GM19467 (cell line): ENCODE results near the gene JCHAIN.
"Not testable (repeated sequence)": the region's sequence is repeated elsewhere in the genome, so short reads cannot be mapped to it uniquely, and the experiment has no call there.

ENCODE experiments used
- ATAC-seq: cut with Tn5 transposase; IDR thresholded peaks from one replicate; pipeline ENCODE4 v1.9.1; 2021; ENCODE audit warnings: mild to moderate bottlenecking, moderate library complexity; ENCODE audit not compliant: unreplicated experiment

Gene JCHAIN

DNA sequence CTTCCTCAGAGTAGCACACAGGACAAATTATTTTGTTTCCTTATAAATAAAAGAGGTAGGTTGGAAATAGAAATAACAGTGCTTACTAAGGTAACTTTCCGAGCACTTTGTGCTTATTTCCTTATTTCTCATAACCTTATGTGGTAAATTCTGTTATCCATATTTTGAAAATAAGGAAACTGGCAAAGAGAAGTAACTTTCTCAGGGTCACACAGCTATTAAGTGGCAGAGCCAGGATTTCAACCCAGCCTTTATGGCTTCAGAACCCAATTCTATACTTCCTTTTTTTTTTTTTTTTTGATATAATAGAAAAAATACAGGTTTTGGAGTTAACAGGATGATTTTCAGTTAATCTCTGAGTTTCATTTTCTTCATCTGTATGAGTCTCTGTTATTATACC lies 25.4 kb upstream of the JCHAIN start:
- ATAC-seq: no peak

DNA sequence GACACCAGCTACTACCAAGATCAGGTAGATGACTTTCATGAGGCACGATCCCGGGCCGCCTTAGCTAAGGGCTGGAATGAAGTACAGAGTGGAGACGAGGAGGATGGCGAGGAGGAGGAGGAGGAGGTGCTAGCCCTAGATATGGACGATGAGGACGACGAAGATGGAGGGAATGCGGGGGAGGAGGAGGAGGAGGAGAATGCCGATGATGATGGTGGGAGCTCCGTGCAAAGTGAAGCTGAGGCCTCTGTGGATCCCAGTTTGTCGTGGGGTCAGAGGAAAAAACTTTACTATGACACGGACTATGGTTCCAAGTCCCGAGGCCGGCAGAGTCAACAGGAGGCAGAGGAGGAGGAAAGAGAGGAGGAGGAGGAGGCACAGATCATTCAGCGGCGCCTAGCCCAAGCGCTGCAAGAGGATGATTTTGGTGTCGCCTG lies 22.5 kb upstream of the JCHAIN start:
- ATAC-seq: peak; percentile 0

DNA sequence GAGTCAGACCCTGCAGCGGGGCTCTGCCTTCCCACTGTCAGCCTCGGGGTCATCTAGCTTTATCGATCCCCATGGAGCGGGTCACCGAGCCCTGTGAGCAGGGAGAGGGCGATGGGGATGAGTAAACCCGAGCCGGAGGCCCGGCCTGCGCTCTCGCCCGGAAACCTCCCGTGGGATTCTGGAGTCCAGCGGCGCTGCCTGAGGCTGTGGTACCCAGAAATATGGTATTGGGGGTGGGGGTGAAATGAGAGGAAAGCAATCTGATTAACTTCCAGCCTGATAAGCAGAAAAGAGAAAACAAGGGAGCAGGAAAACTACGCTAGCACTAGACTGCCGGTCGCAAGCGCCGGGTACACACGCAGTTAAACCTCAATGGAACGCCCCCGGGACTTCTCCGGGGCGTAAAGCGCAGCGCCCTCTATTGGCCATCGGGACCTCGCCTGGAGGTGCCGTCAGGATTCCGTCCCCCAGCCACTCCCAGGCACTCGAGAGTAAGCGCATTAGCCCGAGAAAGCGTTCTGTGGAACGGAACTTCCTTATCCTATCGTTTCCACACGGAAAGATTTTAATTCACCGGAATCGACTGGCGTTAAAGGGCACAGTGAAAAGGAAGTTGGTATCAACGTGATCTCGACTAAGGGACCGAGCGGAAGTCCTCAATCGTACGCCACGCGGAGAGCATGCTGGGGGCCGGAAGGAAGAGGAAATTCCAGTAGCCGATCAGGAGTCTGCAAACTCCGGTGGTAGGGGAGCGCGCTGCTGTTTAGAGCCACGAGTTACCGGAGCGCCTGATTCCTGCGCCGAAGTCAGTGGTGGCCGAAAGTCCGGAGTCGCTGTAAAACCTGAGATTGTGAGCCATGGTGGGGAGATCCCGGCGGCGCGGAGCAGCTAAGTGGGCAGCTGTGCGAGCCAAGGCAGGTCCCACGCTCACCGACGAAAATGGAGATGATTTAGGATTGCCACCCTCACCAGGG lies 21.8 kb upstream of the JCHAIN start, which contains the start of gene UTP3:
Gene UTP3 (plus strand): TSS at position 712 of the 974 bp plus-strand sequence. CDS start 146 bp downstream, at position 858.
- peak; percentile 92 for ATAC-seq

DNA sequence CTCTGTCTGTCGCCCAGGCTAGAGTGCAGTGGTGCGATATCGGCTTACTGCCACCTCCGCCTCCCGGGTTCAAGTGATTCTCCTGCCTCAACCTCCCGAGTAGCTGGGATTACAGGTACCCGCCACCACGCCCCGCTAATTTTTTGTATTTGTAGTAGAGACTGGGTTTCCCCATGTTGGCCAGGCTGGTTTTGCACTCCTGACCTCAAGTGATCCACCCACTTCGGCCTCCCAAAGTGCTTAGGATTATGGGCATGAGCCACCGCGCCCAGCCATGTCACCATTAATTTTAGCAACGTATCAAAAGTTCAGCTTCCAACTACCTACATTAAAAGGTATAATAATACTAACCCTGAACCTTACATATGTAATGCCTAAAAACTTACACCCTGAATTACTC lies 21.1 kb upstream of the JCHAIN start:
- no peak for ATAC-seq

DNA sequence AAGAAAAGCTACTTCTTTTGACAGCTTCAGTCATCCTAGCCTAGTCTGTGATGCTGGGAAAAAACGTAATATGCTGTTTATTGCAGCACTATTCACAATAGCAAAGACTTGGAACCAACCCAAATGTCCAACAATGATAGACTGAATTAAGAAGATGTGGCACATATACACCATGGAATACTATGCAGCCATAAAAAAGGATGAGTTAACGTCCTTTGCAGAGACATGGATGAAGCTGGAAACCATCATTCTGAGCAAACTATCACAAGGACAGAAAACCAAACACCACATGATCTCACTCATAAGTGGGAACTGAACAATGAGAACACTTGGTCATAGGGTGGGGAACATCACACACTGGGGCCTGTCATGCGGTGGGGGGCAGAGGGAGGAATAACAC lies 15.8 kb upstream of the JCHAIN start:
- ATAC-seq: not testable (repeated sequence)

DNA sequence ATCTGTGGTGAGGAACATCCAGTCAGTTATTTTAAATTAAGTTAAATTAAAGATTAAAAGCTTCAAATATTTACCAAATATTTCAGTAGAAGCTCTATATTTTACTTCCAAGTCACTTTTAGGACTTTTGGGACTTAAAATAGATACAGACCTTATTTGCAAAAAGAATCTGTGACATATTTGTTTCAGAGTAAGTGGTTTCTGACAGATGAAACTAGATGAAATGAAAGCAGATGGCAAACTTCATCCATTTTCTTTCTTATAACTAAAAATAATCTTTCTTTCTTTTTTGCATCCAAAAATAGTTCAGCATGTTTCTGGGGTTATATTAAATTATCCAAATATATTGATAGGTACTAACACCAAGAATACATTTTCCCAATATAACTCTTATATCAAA lies 15.4 kb upstream of the JCHAIN start:
- peak; percentile 39 for ATAC-seq

DNA sequence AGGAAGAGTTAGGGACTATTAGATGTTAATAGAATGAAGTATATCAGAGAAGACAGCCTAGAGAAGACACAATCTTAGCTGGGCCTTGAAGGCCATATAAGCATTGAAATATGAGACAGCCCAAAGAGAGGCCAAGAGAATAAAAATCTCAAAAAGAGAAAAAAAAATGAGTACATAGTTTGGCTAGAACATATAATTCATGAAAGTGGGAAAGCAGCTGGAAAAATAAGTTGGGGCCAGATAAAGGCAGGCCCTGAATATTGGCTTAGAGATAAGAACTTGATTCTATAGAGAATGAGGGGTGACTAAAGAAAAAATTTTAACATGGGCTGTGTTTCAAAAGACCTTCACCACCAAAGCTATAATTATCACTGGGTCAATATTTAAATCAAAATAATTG lies 14.6 kb upstream of the JCHAIN start:
- ATAC-seq: no peak

DNA sequence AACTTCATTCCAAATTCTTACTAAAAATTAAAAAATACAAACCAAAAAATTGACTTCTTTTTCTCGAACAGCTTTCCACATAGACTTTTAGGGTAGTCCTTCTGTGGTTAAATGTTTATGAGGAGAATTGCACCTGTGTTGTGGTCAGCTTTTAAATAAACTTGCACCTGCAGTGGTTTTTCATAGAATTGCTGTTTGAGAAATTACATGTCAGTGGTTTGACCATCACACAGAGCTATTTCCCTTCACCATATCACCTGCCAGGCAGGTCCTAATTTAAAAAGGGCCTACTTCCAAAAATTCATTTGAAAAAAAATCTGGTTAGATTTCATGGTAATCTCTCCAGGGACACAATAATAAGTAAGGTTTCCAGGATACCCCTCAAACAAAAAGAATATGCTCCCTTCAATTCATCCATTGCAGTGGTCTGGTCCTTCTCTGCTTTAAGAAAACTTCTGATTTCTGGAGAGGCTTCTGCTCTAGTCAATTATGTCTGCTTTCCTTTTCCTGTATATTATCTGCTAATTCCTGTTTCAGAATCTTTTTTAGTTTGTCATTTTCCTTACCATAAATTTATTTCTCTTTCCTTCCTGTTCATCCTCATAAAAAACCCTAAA lies 12.2 kb upstream of the JCHAIN start:
- ATAC-seq: peak; percentile 78

DNA sequence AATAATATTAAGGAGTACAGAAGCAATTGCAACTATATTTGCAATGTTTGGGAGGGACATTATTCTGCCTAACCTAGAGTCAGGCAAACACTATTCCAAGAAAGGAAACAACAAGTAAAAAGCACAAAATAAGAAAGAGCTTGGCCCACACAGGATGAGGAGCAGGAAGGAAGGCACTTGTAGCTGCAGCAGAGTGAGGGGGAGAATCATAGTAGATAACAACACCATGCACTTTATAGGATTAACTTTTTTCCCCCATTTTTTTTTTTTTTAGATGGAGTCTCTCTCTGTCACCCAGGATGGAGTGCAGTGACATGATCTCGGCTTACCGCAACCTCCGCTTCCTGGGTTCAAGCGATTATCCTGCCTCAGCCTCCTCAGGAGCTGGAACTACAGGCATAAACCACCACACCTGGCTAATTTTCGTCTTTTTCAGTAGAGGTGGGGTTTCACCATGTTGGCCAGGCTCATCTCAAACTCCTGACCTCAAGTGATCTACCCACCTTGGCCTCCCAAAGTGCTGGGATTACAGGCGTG lies 10.3 kb upstream of the JCHAIN start:
- ATAC-seq: no peak

DNA sequence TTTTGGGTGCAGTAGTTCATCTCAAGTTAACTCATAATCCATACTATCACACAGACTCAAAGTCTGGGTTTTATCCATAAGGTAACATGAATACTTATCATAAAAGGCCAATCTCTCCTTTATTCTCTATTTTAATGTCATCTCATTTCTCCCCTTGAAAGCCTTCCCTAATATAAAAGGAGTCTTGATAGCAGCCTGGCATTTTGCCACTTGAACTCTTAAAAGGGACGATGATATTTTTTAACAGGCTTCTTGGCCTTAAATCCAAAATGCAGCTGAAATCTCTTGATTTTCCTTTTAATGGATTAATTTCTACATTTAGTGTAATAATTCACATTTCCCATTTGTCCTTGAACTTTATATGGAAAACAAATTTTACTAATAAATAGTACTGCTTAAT lies 8.4 kb upstream of the JCHAIN start:
- ATAC-seq: no peak

DNA sequence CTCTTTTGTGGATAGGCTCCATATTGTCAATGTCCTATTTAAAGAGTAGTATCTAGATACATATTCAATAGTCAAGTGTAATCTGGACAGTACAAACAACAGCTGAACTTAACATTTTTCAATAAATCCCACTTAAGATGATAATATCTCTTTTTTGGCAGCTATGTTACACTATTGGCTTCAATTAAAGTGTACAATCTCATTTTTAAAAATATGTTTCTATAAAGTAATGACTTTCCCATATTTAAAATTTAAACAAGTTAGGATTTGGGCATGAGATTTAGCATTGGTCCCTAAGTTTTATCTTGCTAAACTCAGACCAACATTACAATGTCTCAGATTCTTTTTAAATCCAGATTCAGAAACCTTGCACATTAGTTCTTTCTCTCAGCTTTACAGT lies 7.9 kb upstream of the JCHAIN start:
- no peak for ATAC-seq

DNA sequence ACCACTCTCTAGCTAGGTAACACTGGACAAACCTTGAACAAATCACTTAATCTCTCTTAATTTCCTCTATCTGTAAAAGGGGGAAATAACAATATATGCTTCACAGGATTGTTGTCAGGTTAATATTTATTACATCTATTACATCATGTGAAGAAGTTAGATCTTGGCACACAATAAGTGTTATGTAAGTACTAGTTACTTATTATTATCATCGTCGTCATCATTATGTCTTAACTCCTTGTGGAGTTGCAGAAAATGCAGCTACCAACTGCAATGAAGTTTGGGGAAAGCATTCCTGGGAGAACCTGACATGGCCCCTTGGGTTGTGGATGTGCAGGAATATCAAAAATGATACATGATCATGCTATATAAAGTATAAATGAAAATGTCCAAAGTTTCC lies 4.8 kb upstream of the JCHAIN start:
- no peak for ATAC-seq

DNA sequence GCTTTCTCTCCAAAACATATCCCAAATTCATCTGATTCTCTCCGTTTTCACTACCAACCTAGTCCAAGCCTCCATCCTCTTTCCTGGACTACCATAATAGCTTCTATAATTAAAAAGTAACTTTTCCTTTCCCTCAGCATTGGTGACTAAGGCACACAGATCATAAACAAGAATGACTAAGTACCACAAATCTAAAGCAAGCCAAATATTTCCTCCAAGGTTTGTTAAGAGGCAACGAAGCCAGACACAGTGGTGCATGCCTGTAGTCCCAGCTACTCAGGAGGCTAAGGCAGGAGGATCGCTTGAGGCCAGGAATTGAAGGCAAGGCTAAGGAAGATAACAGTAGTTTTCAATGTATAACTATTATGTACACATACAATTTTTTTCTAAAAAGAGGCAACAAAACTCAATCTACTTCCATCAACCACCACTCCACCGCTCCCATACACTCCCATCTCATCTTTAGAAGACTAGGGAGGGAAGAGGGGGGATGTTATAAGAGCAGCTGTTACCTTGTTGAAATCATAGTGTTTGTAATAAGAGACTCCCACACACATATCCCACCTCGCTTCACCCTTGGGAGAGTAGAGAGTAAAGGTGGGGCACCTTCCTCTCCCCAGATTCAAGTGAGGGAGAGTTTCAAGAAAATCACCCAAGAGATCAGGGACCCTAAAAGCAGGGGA lies 4.2 kb upstream of the JCHAIN start:
- no peak for ATAC-seq

DNA sequence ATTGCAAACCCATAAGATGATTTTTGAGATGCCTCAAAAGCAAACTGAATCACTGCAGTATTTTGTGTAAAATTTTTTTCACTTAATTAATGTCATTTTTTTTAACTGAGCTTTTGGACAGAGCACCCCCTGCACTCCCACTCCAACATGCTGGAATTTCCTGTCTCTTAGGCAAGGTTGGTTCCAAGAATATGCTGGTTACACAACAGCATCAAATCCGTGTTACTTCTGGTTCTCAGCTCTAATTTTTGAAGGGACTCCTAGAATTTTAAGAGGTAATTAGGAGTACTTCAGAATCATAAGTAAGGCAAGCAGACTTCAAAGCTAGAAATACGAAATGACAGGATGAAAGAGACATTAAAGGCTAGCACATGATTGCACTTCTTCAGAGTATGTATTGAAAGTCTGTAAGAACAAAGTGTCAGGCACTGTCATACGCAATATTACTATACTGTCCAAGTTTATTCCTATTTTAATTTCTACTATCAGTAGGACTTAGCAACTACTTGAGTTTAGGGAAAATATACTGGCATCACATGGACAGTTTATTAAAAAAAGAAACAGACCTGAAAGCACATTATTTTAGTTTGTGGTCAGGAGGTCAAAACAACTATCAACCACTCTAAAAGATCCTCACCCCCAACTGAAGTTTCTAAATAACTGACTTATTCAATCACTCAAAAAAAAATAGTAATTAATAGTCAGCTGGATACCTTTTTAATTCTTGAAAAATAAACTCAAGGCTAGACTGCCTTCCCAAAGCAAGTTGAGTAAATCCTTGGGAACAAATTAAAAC lies 1.6 kb upstream of the JCHAIN start:
- peak; percentile 36 for ATAC-seq

DNA sequence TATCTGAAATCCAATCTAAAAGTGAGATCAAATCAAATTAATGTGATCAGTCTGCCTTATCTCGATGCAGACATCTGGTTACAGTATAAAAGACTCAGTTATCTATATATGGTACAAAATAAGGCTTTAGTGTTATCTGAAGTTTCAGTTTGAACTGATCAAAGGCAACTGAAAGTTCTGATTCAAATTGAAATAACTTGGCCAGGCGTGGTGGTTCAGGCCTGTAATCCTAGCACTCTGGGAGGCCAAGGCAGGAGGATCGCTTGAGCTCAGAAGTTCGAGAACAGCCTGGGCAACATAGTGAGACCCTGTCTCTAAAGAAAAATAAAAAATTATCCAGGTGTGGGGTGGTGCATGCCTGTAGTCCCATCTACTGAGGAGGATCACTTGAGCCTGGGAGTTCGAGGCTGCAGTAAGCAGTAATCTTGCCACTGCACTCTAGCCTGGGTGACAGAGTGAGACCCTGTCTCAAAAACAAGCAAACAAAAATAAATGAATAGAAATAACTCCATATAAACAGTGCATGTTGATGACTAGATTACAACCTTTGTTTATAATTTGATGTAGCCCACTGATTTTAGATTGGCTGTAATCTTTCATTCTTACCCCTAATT lies 4.9 kb downstream of the JCHAIN start:
- ATAC-seq: peak; percentile 71

DNA sequence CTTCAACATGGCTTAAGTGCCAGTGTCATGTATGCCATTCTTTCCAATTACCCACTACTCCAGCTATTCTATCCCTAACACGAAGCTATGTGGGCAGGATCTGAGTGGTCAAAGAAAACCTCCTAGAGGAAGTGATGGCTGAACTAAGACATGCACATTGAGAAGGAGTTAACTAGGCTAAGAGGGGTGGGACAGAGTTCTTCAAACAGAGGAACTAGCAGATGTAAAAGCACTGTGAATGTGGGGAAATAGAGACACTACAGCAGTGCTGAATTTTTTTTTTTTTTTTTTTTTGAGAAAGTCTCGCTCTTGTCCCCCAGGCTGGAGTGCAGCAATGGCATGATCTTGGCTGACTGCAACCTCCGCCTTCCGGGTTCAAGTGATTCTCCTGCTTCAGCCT lies 6.2 kb downstream of the JCHAIN start:
- ATAC-seq: no peak

DNA sequence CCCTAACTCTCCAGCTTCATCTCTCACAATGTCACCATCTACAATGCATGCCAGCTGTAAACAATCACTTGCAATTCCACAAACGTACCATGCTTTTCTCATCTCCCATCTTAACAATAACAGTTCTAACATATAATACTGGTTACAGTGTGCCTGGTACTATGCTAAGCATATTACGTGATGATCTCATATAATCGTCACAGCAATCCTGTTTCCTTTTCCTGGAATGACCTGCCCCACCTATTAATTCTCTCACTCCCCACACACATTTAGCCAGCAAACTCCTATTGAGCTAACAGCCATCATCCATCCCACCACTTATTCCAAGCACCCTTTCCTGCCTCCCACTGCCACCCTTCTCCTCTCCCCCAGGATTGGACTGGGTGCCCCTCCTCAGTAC lies 7.9 kb downstream of the JCHAIN start:
- no peak for ATAC-seq

DNA sequence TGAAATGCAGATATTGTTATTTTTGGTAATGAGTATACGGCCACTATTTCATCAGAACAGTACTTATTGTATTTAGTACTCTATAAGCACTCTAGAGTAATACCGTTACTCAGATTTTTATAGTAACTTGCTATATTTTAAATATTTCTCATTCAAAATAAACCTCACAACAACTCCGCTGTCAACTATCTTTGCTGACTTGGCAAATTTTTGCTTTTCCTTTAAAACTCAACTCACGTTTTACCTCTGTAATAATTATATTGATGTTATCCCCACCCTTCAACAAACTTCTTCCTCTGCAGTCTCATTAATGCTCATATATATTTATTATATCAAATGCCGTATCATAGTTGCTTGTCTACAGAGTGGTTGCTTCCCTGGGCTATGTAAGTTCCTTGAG lies 9.0 kb downstream of the JCHAIN start:
- ATAC-seq: no peak

DNA sequence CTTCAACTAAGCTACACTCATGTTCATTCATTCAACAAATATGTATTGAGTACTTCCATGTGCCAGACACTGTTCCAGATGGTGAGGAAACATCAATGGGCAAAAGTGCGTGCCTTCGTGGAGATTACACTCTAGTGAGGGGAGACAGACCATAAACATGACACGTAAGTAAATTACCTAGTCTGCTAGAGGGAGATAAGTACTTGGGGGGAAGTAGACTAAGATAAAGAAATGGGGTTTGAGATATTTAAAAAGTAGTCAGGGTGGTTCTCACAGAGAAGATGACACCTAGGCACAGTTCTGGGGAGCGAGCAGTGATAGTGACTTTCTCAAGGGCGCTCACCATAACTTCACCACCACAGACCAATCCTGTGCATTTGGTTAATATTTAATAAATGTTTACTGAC lies 11.7 kb downstream of the JCHAIN start:
- no peak for ATAC-seq

DNA sequence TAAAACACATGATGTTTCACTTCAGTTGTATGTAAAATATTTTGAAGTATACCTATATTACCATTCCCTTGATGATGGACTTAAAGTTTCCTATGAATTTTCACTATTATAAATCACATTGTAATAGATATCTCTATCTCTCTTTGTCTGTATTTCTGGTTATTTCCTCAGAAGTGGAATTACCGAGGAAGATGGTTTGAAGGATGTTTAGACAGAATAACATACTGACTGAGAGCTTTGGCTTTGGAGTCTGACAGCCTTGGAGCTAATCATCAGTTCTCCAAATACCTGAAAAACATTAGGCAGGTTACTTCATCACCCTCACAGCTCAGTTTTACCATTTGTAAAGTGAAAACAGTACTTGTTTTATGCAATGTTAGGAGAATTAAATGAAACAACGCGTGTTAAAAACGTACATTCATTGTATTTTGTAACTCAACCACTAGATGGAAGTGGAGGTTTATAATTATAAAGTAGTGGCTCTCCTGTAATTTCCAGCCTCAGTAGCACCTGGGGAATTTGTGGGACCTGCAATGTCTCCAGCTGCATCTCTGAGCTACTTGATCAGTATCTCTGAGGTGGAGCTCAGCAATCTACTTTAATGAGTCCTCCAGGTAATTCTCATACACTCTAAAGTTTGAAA lies 14.3 kb downstream of the JCHAIN start:
- no peak for ATAC-seq
